ENCODE data around the gene RUFY4. TPM values are rescaled to one million over a fixed set of nuclear protein-coding genes. Genes with fewer than 3 reads are reported as not detected.

Gene RUFY4
- total and polyA plus RNA-seq, 4 donors, result 0.39 to 0.45 TPM; not detected in 2

DNA sequence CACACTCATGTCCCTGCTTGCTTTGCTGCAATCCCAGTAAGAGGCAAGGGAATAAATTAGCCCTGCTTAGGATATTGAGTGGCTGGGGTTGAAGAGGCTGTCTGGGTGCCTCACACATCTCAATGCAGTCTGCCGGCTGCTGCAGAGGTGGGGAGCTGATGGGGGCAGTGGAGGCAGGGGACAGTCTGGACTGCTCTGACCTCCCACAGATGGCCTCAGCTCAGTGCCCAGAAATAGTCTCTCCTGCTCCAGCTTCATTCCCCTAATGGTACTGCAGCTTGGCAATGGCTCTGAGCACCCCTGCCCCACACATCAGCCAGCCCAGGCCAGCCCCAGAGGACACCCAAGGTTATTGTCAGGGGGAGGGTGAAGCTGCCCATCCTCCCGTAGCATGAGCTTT lies 44.7 kb upstream of the RUFY4 start:
- no peak for ATAC-seq (ENCODE audit: low FRiP score)
- Histone ChIP-seq H3K27me3 (ENCODE audit: control insufficient read depth in 1 of 2, insufficient read depth in 2 of 2, low read length in 1 of 2) (no peaks in the 10 kb centered on the region), H3K36me3 (ENCODE audit: control insufficient read depth in 1 of 2, insufficient read depth in 2 of 2, low read length in 1 of 2) (no peaks in the 10 kb centered on the region), H3K27ac (ENCODE audit: low read depth in 1 of 2, low read length in 2 of 2) (no peak overlapping the region), H3K4me1 (ENCODE audit: control insufficient read depth in 1 of 2, insufficient read depth in 2 of 2, low read length in 2 of 2) (peaks cover 0 to 2% of the 10 kb centered on the region in 2 donors), H3K9me3 (ENCODE audit: control insufficient read depth, low read length) (no peaks in the 10 kb centered on the region), H3K4me3 (ENCODE audit: low read length in 2 of 2) (no peak overlapping the region)
- 31 to 36% methylated on average over 2 of the region's 2 CpGs for WGBS, 2 donors
- intact Hi-C loops (cut with DNase I), result no loop called here
- peak; percentile 34 to 56 for DNase-seq

DNA sequence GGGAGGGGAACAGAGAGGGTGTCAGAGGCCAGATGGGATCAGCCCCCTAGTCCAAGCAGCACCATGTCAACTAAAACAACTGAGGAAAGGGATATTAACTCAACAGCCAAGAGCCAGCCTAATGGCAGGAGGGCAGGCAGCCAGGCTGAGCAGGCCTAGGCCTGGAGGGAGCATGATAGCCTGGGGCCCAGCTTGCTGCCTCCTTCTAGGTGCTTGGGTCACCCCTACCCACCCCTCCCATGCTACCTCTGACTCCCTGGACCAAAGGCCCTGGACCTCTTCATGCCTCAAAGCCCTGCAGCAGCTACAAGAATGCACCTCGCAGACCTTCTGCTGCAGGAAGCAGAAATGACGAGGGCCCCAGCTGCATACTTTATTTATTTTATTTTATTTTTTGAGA lies 44.2 kb upstream of the RUFY4 start:
- DNase-seq (peak in 1 of 2 donors; percentile 39), ATAC-seq (ENCODE audit: low FRiP score) (no peak)
- no peaks in the 10 kb centered on the region for H3K36me3 ChIP-seq (ENCODE audit: control insufficient read depth in 1 of 2, insufficient read depth in 2 of 2, low read length in 1 of 2)
- no peaks in the 10 kb centered on the region for H3K9me3 ChIP-seq (ENCODE audit: control insufficient read depth, low read length)
- no peaks in the 10 kb centered on the region for H3K27me3 ChIP-seq (ENCODE audit: control insufficient read depth in 1 of 2, insufficient read depth in 2 of 2, low read length in 1 of 2)
- WGBS, 2 donors, result 73 to 84% methylated on average over 2 of the region's 2 CpGs
- H3K4me1 ChIP-seq (ENCODE audit: control insufficient read depth in 1 of 2, insufficient read depth in 2 of 2, low read length in 2 of 2), result peaks cover 0 to 2% of the 10 kb centered on the region in 2 donors
- no peak overlapping the region for H3K27ac ChIP-seq (ENCODE audit: low read depth in 1 of 2, low read length in 2 of 2)
- no peak overlapping the region for H3K4me3 ChIP-seq (ENCODE audit: low read length in 2 of 2)
- intact Hi-C loops (cut with DNase I), result no loop called here

DNA sequence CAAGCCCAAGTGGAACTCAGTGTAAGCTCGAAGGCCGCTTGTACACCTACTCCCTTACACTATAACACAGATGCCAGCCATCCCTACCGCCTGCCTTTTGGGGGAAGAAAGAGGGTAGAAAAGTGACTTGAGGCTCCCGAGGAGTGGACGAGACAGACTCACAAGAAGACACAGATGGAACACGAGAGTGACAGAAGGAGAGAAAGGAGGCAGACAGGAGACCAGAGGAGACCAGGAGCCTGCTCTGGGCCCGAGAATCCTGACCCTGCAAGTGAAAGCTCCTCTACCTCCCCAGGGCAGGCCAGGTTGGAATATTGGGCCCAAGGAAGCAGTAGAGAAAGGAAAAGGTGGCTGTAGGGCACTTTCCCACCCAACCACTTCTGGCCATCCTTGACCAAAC lies 42.8 kb upstream of the RUFY4 start:
- intact Hi-C loops (cut with DNase I), result no loop called here
- Histone ChIP-seq H3K27me3 (ENCODE audit: control insufficient read depth in 1 of 2, insufficient read depth in 2 of 2, low read length in 1 of 2) (no peaks in the 10 kb centered on the region), H3K36me3 (ENCODE audit: control insufficient read depth in 1 of 2, insufficient read depth in 2 of 2, low read length in 1 of 2) (no peaks in the 10 kb centered on the region), H3K4me3 (ENCODE audit: low read length in 2 of 2) (no peak overlapping the region), H3K27ac (ENCODE audit: low read depth in 1 of 2, low read length in 2 of 2) (no peak overlapping the region), H3K9me3 (ENCODE audit: control insufficient read depth, low read length) (no peaks in the 10 kb centered on the region), H3K4me1 (ENCODE audit: control insufficient read depth in 1 of 2, insufficient read depth in 2 of 2, low read length in 2 of 2) (peaks cover 0 to under 1% of the 10 kb centered on the region in 2 donors)
- 94 to 95% methylated on average over 7 of the region's 7 CpGs for WGBS, 2 donors
- ATAC-seq (ENCODE audit: low FRiP score) (no peak), DNase-seq (peak in 1 of 2 donors; percentile 25)

DNA sequence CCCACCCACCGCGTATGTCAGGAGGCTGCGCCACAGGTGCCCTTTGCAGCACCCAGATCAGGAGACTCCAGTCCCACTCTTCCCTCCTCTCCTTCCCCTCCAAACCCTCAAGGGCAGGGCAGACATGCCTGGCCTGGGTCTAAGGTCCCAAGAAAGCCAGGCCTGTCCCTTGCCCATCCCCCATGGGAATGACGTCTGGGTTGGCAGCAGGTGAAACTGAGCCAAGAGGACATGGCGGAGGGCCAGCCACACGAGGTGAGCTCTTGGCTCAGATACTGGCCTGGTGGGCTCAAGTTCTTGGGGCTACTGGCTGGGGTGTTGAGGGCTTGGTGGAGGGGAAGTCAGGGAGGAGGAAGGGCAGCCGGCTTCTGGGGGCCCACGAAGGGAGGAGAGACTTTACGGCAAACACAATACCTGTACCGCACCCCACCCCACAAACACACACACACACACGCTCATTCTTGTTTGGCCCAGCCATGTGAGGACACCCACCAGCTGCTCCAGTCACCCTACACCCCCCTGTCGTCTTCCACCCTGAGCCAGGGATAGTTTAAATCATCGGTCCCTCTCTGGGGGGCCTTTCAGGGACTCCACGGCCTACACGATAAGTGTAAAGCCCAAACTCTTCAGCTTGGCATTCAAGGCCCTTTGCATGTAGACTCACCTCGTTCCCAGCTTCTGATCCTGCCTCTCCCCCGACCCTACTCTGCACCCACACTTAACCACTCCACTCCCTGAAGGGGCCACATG lies 42.2 kb upstream of the RUFY4 start:
- WGBS, 2 donors, result 77 to 78% methylated on average over 17 of the region's 17 CpGs
- DNase-seq, result peak; percentile 44 to 78
- Histone ChIP-seq H3K27me3 (ENCODE audit: control insufficient read depth in 1 of 2, insufficient read depth in 2 of 2, low read length in 1 of 2) (no peaks in the 10 kb centered on the region), H3K4me3 (ENCODE audit: low read length in 2 of 2) (no peak overlapping the region), H3K4me1 (ENCODE audit: control insufficient read depth in 1 of 2, insufficient read depth in 2 of 2, low read length in 2 of 2) (no peaks in the 10 kb centered on the region), H3K27ac (ENCODE audit: low read depth in 1 of 2, low read length in 2 of 2) (no peak overlapping the region), H3K36me3 (ENCODE audit: control insufficient read depth in 1 of 2, insufficient read depth in 2 of 2, low read length in 1 of 2) (no peaks in the 10 kb centered on the region), H3K9me3 (ENCODE audit: control insufficient read depth, low read length) (no peaks in the 10 kb centered on the region)
- intact Hi-C loops (cut with DNase I), result no loop called here
- ATAC-seq (ENCODE audit: low FRiP score), result no peak

DNA sequence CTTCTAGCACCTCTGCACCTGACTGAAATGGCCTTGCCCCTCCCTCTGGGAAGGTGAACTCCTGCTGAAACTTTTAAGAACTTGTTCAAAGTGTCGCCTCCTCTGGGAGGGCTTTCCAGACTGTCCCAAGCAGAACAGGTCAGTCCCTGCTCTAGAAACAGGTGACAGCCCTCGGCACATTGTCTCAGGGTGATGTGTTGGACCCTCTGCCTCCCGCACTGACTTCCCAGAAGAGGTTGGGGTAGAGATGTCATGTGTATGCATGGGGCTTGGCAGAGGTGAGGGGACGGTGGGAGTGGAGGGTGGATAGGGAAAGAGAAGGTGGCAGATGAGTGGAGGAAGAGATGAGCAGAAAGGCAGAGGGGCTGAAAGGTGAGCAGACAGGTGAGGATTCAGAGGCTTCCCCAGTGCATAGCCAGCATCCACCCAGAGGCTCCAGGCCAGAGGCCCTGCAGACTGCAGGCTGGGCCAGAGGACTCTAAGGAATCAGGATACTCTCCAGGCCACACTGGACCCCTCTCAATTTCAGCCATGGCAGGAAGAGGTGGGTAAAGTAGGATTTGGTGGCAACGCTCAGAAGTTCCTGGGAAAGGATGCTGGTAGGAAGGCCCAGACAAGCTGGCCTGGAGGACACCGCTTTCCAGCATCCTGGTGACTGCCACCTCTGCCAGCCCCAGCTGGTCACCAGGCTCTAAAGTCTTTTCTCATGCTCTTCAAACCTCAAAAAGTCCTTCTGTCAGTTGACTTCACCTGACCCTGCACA lies 41.4 kb upstream of the RUFY4 start:
- ATAC-seq (ENCODE audit: low FRiP score), result no peak
- Histone ChIP-seq H3K9me3 (ENCODE audit: control insufficient read depth, low read length) (no peaks in the 10 kb centered on the region), H3K4me1 (ENCODE audit: control insufficient read depth in 1 of 2, insufficient read depth in 2 of 2, low read length in 2 of 2) (no peaks in the 10 kb centered on the region), H3K27me3 (ENCODE audit: control insufficient read depth in 1 of 2, insufficient read depth in 2 of 2, low read length in 1 of 2) (no peaks in the 10 kb centered on the region), H3K4me3 (ENCODE audit: low read length in 2 of 2) (no peak overlapping the region), H3K36me3 (ENCODE audit: control insufficient read depth in 1 of 2, insufficient read depth in 2 of 2, low read length in 1 of 2) (no peaks in the 10 kb centered on the region), H3K27ac (ENCODE audit: low read depth in 1 of 2, low read length in 2 of 2) (no peak overlapping the region)
- WGBS, 2 donors, result 91 to 96% methylated on average over 6 of the region's 6 CpGs
- peak; percentile 24 to 43 for DNase-seq
- intact Hi-C loops (cut with DNase I), result no loop called here

DNA sequence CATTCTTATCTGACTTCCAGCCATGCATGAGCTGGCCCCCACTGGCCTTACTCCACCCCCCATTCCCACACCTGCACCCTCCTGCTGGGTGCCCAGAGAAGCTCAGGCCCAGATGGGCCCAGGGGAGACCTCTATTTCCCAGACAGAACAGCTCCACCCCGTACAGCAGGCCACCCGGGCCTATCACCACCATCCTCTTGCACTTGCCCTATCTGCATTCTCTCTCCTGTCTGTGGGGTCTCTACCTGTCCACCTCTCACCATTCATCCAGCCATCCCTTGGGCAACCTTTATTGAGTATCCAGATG lies 40.9 kb upstream of the RUFY4 start:
- no peak overlapping the region for H3K27ac ChIP-seq (ENCODE audit: low read depth in 1 of 2, low read length in 2 of 2)
- ATAC-seq (ENCODE audit: low FRiP score) (no peak), DNase-seq (peak in 1 of 2 donors; percentile 49)
- intact Hi-C loops (cut with DNase I), result no loop called here
- no peaks in the 10 kb centered on the region for H3K27me3 ChIP-seq (ENCODE audit: control insufficient read depth in 1 of 2, insufficient read depth in 2 of 2, low read length in 1 of 2)
- WGBS, 2 donors, result 89 to 90% methylated on average over 2 of the region's 2 CpGs
- H3K4me3 ChIP-seq (ENCODE audit: low read length in 2 of 2), result no peak overlapping the region
- no peaks in the 10 kb centered on the region for H3K9me3 ChIP-seq (ENCODE audit: control insufficient read depth, low read length)
- H3K36me3 ChIP-seq (ENCODE audit: control insufficient read depth in 1 of 2, insufficient read depth in 2 of 2, low read length in 1 of 2), result no peaks in the 10 kb centered on the region
- no peaks in the 10 kb centered on the region for H3K4me1 ChIP-seq (ENCODE audit: control insufficient read depth in 1 of 2, insufficient read depth in 2 of 2, low read length in 2 of 2)

DNA sequence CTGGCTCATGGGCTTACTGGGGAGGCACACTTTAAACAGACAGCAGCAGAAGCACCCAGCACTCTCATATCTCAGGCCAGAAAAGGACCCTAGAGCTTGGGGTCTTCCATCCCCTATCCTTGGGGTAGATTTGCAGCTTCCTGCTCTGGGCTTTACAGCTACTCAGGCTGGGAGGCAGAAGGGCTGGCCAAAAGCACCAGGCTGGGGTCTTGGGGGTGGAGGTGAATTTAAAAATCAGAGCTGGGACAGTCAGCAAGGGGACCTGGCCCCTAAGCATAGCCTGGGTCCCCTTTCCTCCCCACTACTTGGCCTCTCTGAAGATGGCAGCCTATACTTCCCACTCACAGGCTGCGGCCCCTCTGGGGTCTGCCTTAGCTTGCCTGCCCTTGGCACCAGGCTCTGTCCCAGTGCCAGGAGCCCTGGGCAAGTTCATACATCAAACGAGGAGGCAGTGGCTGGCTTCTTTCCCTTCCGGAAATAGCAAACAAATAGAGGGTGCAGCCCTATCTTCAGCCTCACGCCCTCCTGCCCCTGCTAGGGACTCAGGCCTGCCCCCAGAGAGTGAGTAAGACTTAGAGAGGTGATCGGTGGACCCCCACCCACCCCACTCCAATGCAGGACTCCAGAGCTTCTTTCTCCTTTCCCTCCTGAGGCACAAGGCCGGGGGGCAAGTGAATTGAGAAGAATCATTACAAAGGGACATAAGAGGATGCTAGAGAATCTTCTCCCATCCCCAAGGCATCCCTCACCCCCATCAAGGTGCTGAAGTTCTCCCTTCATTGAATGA lies 40.3 kb upstream of the RUFY4 start:
- Histone ChIP-seq H3K27me3 (ENCODE audit: control insufficient read depth in 1 of 2, insufficient read depth in 2 of 2, low read length in 1 of 2) (no peaks in the 10 kb centered on the region), H3K9me3 (ENCODE audit: control insufficient read depth, low read length) (no peaks in the 10 kb centered on the region), H3K4me1 (ENCODE audit: control insufficient read depth in 1 of 2, insufficient read depth in 2 of 2, low read length in 2 of 2) (no peaks in the 10 kb centered on the region), H3K36me3 (ENCODE audit: control insufficient read depth in 1 of 2, insufficient read depth in 2 of 2, low read length in 1 of 2) (no peaks in the 10 kb centered on the region), H3K27ac (ENCODE audit: low read depth in 1 of 2, low read length in 2 of 2) (no peak overlapping the region), H3K4me3 (ENCODE audit: low read length in 2 of 2) (no peak overlapping the region)
- DNase-seq, result peak in 1 of 2 donors; percentile 69
- WGBS, 2 donors, result 23 to 25% methylated on average over 6 of the region's 6 CpGs
- ATAC-seq (ENCODE audit: low FRiP score), result no peak
- intact Hi-C loops (cut with DNase I), result no loop called here

DNA sequence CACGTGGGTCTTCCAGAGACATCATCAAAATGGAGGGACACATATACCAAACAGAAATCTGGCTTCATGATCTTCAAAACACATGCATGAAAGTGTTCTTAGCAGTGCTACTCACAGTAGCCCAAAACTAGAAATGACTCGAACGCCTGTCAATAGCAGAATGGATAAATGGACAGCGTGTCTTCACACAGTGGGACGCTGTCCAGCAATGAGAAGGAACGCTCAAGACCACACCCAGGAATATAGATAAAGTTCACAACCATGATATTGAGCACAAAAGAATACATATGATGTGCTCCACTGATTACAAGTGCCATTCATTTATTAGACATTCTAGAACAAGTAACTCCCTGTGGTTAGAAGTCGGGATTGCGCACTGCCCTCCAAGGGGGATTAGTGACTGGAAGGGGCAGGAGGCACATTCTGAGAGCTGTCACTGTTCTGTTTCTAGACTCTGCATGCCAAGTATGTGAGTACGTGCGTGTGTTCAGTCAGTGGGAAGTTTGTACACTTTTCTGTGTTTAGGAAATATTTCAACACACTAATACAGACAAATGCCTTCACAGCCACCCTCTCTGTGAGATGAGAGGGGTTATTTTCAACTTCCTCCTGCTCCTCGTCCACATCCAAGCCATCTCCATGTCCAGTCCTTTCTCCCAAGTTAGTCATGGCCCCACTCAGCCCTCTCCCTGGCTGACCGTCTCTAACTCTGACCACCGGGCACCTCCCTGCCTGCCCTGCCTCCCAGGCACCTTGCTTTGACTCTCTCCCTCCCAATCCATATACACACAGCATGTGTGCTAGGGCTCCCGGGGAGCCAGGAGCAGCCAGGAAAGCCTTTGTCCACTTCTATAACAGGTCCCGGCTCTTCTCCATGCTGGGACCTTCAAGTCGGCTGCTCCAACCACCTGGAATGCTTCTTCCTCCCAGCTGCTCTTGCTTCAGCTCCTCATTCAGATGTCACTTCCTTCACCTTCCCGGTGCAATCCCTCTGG lies 39.4 kb upstream of the RUFY4 start:
- WGBS, 2 donors, result 79 to 81% methylated on average over 17 of the region's 17 CpGs
- no peaks in the 10 kb centered on the region for H3K27me3 ChIP-seq (ENCODE audit: control insufficient read depth in 1 of 2, insufficient read depth in 2 of 2, low read length in 1 of 2)
- H3K27ac ChIP-seq (ENCODE audit: low read depth in 1 of 2, low read length in 2 of 2), result no peak overlapping the region
- H3K4me3 ChIP-seq (ENCODE audit: low read length in 2 of 2), result no peak overlapping the region
- H3K4me1 ChIP-seq (ENCODE audit: control insufficient read depth in 1 of 2, insufficient read depth in 2 of 2, low read length in 2 of 2), result no peaks in the 10 kb centered on the region
- peak in 1 of 2 donors; percentile 59 for DNase-seq
- no peaks in the 10 kb centered on the region for H3K36me3 ChIP-seq (ENCODE audit: control insufficient read depth in 1 of 2, insufficient read depth in 2 of 2, low read length in 1 of 2)
- no peak for ATAC-seq (ENCODE audit: low FRiP score)
- H3K9me3 ChIP-seq (ENCODE audit: control insufficient read depth, low read length), result no peaks in the 10 kb centered on the region
- intact Hi-C loops (cut with DNase I), result loop anchor here (5.0 kb wide), 1 partner anchor 242 kb away; no protein-coding TSS in a partner anchor
